ENCODE measurements around the gene ATXN1L.
"Not testable (repeated sequence)": the region's sequence is repeated elsewhere in the genome, so short reads cannot be mapped to it uniquely, and the experiment has no call there.

Gene ATXN1L, protein sequence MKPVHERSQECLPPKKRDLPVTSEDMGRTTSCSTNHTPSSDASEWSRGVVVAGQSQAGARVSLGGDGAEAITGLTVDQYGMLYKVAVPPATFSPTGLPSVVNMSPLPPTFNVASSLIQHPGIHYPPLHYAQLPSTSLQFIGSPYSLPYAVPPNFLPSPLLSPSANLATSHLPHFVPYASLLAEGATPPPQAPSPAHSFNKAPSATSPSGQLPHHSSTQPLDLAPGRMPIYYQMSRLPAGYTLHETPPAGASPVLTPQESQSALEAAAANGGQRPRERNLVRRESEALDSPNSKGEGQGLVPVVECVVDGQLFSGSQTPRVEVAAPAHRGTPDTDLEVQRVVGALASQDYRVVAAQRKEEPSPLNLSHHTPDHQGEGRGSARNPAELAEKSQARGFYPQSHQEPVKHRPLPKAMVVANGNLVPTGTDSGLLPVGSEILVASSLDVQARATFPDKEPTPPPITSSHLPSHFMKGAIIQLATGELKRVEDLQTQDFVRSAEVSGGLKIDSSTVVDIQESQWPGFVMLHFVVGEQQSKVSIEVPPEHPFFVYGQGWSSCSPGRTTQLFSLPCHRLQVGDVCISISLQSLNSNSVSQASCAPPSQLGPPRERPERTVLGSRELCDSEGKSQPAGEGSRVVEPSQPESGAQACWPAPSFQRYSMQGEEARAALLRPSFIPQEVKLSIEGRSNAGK

DNA sequence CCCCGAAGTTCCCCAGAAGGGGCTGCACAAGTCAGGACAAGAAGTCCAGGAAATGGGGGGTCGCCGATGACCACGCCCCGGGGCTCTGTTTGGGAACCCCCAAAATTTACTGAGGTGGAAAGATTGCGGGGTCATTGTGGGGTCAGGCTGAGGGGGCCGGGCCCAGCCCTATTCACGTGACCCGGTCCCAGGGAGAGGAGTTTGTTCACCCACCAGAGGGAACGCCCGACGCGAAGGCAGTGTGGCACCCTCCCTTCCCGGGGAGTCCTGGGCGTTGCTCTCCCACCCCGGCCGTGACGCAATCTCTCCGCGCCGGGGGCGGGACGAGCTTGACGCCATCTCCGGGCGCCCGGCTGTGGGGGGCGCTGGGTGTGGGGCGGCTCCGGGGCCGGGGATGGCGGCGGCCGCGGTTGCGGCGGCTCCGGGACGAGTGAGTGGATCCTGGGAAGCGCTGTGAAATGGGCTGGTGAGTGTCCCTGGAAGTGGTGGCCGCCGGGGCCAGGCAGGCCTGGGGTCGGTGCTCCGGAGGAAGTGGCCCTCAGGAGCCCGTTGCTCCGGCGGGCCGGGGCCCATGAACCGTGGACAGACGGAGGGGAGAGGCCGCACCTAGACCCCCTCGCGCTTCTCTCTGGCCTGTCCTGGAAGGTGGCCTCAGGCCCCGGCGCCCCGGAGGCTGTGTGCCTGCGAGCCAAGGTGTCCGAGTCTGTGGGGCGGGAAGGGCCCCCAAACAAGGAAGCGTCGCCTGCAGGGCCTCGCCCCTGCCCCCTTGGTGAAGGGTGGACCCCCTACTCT is at the start of gene ATXN1L:
ATXN1L (plus strand) TSS at position 338 of the 792 bp plus-strand sequence. CDS start 3,765 bp downstream, outside the sequence.
- no peaks in the 10 kb centered on the region for H3K27me3 ChIP-seq (ENCODE audit: control insufficient read depth, insufficient read depth, low read length)
- H3K36me3 ChIP-seq (ENCODE audit: control insufficient read depth, low read depth, low read length): peaks cover 25% of the 10 kb centered on the region
- peaks cover 4% of the 10 kb centered on the region for H3K4me1 ChIP-seq (ENCODE audit: control insufficient read depth, low read depth, low read length)
- H3K4me3 ChIP-seq (ENCODE audit: low read length): peak within 1 kb of the TSS; percentile 73
- H3K9ac ChIP-seq (ENCODE audit: low read length): peak within 1 kb of the TSS; percentile 84
- no peak within 1 kb of the TSS for H3K27ac ChIP-seq (ENCODE audit: low read length)
- no peaks in the 10 kb centered on the region for H3K9me3 ChIP-seq (ENCODE audit: control insufficient read depth, low read depth, low read length)

DNA sequence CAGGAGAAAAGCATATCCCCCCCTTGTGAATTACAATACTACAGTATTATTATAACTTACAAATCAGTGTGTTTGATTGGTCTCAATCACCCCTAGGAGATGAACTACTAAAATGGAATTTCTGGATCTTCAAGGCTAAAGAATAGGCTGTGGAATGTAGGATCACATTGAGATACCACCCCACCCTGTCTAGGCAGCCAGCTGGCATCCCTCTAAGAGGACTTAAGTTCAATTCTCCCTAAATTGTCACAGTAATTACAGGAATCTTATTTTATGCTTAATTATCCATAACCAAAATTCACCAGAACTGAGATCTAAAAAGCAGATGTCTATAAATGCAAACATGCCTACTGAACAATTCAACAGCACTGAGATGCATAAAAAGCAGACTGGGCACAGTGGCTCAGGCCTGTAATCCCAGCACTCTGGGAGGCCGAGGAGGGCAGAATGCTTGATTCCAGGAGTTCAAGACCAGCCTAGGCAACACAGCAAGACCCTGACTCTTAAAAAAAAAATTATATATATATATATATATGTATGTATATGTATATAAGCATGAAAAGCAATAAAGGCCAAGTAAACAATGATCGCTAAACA is 49.2 kb upstream of the ATXN1L start:
- no peaks in the 10 kb centered on the region for H3K4me1 ChIP-seq (ENCODE audit: control insufficient read depth, low read depth, low read length)
- no peaks in the 10 kb centered on the region for H3K27me3 ChIP-seq (ENCODE audit: control insufficient read depth, insufficient read depth, low read length)
- no peak overlapping the region for H3K4me3 ChIP-seq (ENCODE audit: low read length)
- no peak overlapping the region for H3K9ac ChIP-seq (ENCODE audit: low read length)
- H3K36me3 ChIP-seq (ENCODE audit: control insufficient read depth, low read depth, low read length): peaks cover 6% of the 10 kb centered on the region
- no peak overlapping the region for H3K27ac ChIP-seq (ENCODE audit: low read length)
- no peaks in the 10 kb centered on the region for H3K9me3 ChIP-seq (ENCODE audit: control insufficient read depth, low read depth, low read length)

DNA sequence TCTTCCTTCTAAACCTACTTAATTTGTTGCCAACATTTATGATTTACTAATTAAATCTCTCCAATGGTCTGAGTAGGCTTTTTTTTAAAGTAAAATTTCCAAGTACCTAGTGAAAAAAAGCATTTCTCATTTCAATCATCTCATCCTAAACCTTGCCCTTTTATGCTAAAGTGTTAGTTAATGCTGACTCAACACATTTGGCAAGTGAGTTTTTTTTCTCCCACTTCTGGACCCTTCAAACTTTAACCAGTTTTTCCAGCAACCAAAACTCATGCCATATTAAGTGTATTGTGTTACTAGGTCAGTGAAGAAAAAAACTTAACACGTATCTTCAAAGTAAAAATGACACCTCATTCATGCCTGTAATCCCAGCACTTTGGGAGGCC is 42.5 kb upstream of the ATXN1L start:
- Histone ChIP-seq H3K4me1 (ENCODE audit: control insufficient read depth, low read depth, low read length) (no peaks in the 10 kb centered on the region), H3K27me3 (ENCODE audit: control insufficient read depth, insufficient read depth, low read length) (no peaks in the 10 kb centered on the region), H3K4me3 (ENCODE audit: low read length) (no peak overlapping the region), H3K9me3 (ENCODE audit: control insufficient read depth, low read depth, low read length) (no peaks in the 10 kb centered on the region), H3K9ac (ENCODE audit: low read length) (no peak overlapping the region), H3K36me3 (ENCODE audit: control insufficient read depth, low read depth, low read length) (no peaks in the 10 kb centered on the region), H3K27ac (ENCODE audit: low read length) (no peak overlapping the region)

DNA sequence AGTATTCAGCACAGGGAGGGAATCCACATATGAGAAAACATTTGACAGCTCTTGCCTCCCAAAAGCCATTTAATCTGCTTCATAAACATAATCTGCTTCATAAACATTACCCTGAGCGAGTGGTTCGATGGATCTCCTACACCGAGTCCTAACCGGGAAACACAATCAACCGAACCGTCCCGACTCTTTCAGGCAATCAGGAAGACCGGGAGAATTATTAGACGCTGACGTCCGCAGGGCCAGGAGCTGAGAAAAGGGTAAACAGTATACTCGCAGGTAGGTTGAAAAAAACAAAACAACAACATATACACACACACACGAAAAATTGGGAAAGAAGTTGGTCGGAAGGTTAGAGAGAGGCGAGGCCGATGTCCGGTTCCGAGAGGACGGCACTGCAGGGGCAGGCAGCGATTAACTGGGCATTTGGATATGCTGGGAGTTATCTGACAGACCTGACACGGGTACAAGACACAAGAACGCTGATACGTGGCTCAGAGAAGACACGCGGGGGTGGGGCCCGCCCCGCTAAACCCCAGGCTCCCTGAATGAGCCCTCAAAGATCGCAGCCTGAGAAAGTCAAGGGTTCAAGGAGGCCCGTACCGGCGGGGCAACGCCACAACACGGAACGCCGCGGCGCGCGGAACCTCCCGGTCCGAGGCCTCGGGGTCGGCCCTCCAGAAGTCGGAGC is 37.7 kb upstream of the ATXN1L start:
- H3K9ac ChIP-seq (ENCODE audit: low read length): peak overlapping the region; percentile 96
- H3K36me3 ChIP-seq (ENCODE audit: control insufficient read depth, low read depth, low read length): no peaks in the 10 kb centered on the region
- peak overlapping the region; percentile 91 for H3K4me3 ChIP-seq (ENCODE audit: low read length)
- no peaks in the 10 kb centered on the region for H3K9me3 ChIP-seq (ENCODE audit: control insufficient read depth, low read depth, low read length)
- peaks cover 4% of the 10 kb centered on the region for H3K4me1 ChIP-seq (ENCODE audit: control insufficient read depth, low read depth, low read length)
- no peaks in the 10 kb centered on the region for H3K27me3 ChIP-seq (ENCODE audit: control insufficient read depth, insufficient read depth, low read length)
- H3K27ac ChIP-seq (ENCODE audit: low read length): peak overlapping the region; percentile 99

DNA sequence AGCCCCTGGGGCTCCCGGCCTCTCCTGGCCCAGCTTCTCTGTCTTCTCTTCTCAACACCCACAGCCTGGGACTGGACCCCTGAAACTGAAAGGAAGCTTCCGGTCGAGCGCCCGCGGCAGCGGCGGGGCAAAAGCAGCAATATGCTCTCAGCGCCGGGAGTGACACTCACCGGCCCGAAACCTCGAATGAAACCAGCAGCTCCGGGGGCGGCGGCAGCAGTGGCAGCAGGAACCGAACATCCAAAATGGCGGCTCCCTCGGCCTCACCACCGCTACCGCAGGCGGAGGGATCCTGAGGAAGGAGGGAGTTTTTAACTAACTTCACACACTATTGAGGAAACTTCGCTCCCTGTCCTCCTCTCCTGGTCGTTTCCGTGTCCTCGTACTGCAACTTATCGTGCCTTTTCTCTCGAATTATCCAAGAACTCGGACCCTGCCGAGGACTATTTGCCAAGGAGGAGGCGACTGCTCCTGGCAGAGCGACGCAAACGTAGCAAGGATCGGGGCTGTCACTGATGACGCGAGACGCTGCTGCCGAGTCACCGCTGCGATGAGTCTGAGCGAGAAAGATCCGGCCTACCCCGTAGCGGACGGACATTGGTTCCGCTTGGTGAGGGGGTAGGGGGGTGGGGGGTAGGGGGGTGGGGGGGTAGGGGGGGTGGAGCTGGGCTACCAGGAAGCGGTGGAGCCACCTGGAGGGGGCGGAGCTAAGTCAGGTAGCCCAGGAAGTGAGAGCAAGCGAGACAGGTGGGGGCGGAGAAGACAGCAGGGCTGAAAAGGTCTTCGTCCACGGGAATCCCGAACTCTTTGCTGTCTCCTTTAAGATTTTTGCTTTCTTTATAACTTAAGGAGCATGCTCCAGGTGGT is 37.0 kb upstream of the ATXN1L start, which contains the start of gene AP1G1:
AP1G1 (minus strand) TSS at position 242 of the 867 bp plus-strand sequence. CDS start 19,355 bp downstream, outside the sequence.
- Histone ChIP-seq H3K9me3 (ENCODE audit: control insufficient read depth, low read depth, low read length) (no peaks in the 10 kb centered on the region), H3K36me3 (ENCODE audit: control insufficient read depth, low read depth, low read length) (no peaks in the 10 kb centered on the region), H3K27me3 (ENCODE audit: control insufficient read depth, insufficient read depth, low read length) (no peaks in the 10 kb centered on the region), H3K4me3 (ENCODE audit: low read length) (peak within 1 kb of the TSS; percentile 91), H3K9ac (ENCODE audit: low read length) (peak within 1 kb of the TSS; percentile 96), H3K4me1 (ENCODE audit: control insufficient read depth, low read depth, low read length) (peaks cover 4% of the 10 kb centered on the region), H3K27ac (ENCODE audit: low read length) (peak within 1 kb of the TSS; percentile 99)

DNA sequence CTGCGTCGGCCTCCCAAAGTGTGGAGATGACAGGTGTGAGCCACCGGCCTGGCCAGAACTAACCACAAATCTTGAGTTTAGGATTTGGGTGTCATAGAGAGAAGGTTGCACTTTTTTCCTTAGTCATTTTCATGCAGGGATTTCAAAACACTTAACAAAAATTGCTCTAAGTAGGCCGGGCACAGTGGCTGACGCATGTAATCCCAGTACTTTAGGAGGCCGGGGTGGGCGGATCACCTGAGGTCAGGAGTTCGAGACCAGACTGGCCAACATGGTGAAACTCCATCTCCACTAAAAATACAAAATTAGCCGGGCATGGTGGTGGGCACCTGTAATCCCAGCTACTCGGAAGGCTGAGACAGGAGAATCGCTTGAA is 35.6 kb upstream of the ATXN1L start:
- H3K9ac ChIP-seq (ENCODE audit: low read length); H3K27me3 ChIP-seq (ENCODE audit: control insufficient read depth, insufficient read depth, low read length); H3K4me3 ChIP-seq (ENCODE audit: low read length); H3K36me3 ChIP-seq (ENCODE audit: control insufficient read depth, low read depth, low read length); H3K27ac ChIP-seq (ENCODE audit: low read length); H3K4me1 ChIP-seq (ENCODE audit: control insufficient read depth, low read depth, low read length); H3K9me3 ChIP-seq (ENCODE audit: control insufficient read depth, low read depth, low read length): not testable (repeated sequence)

DNA sequence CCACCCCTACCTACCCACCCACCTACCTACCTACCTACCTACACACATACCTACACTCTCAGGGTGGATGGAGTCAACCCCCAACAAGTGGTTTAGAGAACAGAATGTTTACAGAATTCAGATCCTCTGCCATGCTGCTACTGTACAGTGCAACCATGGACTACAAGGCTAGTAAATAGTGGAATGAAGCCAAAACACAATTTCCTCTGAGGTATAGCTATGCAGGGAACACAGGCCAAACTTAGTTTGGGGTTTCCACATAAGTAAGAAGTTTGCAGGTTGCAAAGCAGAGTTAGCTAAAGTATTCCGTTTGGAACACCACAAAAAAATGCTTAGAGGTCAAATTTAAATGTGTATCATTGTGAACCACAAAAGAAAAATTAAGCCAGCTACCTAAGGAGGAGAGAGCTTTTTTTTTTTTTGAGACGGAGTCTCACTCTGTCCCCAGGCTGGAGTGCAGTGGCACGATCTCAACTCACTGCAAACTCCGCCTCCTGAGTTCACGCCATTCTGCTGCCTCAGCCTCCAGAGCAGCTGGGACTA is 34.4 kb upstream of the ATXN1L start:
- no peak overlapping the region for H3K4me3 ChIP-seq (ENCODE audit: low read length)
- no peaks in the 10 kb centered on the region for H3K36me3 ChIP-seq (ENCODE audit: control insufficient read depth, low read depth, low read length)
- no peak overlapping the region for H3K27ac ChIP-seq (ENCODE audit: low read length)
- no peaks in the 10 kb centered on the region for H3K9me3 ChIP-seq (ENCODE audit: control insufficient read depth, low read depth, low read length)
- H3K4me1 ChIP-seq (ENCODE audit: control insufficient read depth, low read depth, low read length): peaks cover 4% of the 10 kb centered on the region
- no peaks in the 10 kb centered on the region for H3K27me3 ChIP-seq (ENCODE audit: control insufficient read depth, insufficient read depth, low read length)
- no peak overlapping the region for H3K9ac ChIP-seq (ENCODE audit: low read length)

DNA sequence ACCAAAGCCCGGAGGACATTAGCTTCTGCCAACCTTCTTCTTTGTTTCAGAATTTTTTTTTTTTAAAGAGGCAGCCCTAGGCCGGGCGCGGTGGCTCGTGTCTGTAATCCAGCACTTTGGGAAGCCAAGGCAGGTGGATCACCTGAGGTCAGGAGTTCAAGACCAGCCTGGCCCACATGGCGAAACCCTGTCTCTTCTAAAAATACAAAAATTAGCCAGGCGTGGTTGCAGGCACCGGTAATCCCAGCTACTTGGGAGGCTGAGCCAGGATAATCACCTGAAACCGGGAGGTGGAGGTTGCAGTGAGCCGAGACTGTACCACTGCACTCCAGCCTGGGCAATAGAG is 28.6 kb upstream of the ATXN1L start:
- not testable (repeated sequence) for H3K36me3 ChIP-seq (ENCODE audit: control insufficient read depth, low read depth, low read length); H3K27ac ChIP-seq (ENCODE audit: low read length); H3K27me3 ChIP-seq (ENCODE audit: control insufficient read depth, insufficient read depth, low read length); H3K9me3 ChIP-seq (ENCODE audit: control insufficient read depth, low read depth, low read length); H3K9ac ChIP-seq (ENCODE audit: low read length); H3K4me1 ChIP-seq (ENCODE audit: control insufficient read depth, low read depth, low read length); H3K4me3 ChIP-seq (ENCODE audit: low read length)

DNA sequence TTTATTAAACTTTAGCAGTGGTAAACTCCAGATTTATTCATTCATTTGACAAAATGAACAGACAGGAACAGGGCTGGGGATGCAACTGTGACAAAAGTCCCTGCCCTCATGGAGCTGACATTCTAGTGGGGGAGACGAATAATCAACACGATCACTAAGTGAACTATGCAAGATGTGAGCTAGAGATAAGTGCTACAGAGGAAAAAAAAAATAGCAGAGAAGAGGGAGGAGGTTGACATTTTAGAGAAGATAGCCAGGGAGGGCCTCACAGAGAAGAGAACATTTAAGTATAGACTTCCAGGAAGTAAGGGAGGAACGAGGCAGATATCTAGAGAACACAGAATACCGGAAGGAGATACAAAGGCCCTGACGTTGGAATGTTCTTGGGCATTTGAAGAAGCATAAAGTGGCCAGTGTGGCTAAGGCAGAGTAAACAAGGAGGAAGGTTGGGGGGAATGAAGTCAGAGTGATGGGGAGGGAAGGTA is 19.2 kb upstream of the ATXN1L start:
- Histone ChIP-seq H3K27me3 (ENCODE audit: control insufficient read depth, insufficient read depth, low read length) (no peaks in the 10 kb centered on the region), H3K9ac (ENCODE audit: low read length) (no peak overlapping the region), H3K9me3 (ENCODE audit: control insufficient read depth, low read depth, low read length) (no peaks in the 10 kb centered on the region), H3K4me1 (ENCODE audit: control insufficient read depth, low read depth, low read length) (no peaks in the 10 kb centered on the region), H3K27ac (ENCODE audit: low read length) (no peak overlapping the region), H3K4me3 (ENCODE audit: low read length) (no peak overlapping the region), H3K36me3 (ENCODE audit: control insufficient read depth, low read depth, low read length) (no peaks in the 10 kb centered on the region)

DNA sequence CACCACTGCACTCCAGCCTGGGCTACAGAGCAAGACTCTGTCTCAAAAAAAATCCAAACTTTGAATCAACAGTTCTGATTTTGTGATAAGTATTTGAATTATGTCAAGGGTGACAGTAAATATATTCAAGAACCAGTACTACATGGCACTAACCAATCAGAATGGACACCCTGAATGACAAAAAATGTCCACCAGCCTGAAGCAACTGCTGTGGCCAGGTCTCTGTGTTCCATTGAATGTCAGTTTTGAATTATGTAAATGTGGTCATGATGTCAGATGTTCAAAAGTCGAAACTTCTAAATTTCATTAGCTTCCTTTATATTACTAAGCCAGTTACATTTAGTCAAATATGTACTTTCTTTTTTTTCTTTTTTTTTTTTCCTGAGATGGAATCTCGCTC is 15.4 kb upstream of the ATXN1L start:
- no peaks in the 10 kb centered on the region for H3K4me1 ChIP-seq (ENCODE audit: control insufficient read depth, low read depth, low read length)
- H3K9ac ChIP-seq (ENCODE audit: low read length): no peak overlapping the region
- H3K4me3 ChIP-seq (ENCODE audit: low read length): no peak overlapping the region
- no peak overlapping the region for H3K27ac ChIP-seq (ENCODE audit: low read length)
- no peaks in the 10 kb centered on the region for H3K27me3 ChIP-seq (ENCODE audit: control insufficient read depth, insufficient read depth, low read length)
- H3K9me3 ChIP-seq (ENCODE audit: control insufficient read depth, low read depth, low read length): no peaks in the 10 kb centered on the region
- H3K36me3 ChIP-seq (ENCODE audit: control insufficient read depth, low read depth, low read length): no peaks in the 10 kb centered on the region
